ENCODE results near the gene PPP2R3A.
"Not testable (repeated sequence)": the region's sequence is repeated elsewhere in the genome, so short reads cannot be mapped to it uniquely, and the experiment has no call there.

PPP2R3A gene

GRCh38 chr3:136168236-136168635 lies 202.7 kb downstream of the PPP2R3A start:
- DNase-seq, result not testable (repeated sequence)

- no peak for DNase-seq
Measured at GRCh38 chr3:136171097-136171542, 205.6 kb downstream of the PPP2R3A start.

GRCh38 chr3:136173939-136174490 lies 208.5 kb downstream of the PPP2R3A start:
- DNase-seq, result no peak

GRCh38 chr3:136177876-136178275 lies 212.3 kb downstream of the PPP2R3A start:
- DNase-seq, result no peak

GRCh38 chr3:136181741-136182140 lies 216.2 kb downstream of the PPP2R3A start:
- DNase-seq, result no peak

- no peak for DNase-seq
Measured at GRCh38 chr3:136184703-136185102, 219.2 kb downstream of the PPP2R3A start.

- no peak for DNase-seq
Measured at GRCh38 chr3:136186344-136186743, 220.8 kb downstream of the PPP2R3A start.

GRCh38 chr3:136186846-136187245 lies 221.3 kb downstream of the PPP2R3A start:
- DNase-seq, result no peak

- no peak for DNase-seq
Measured at GRCh38 chr3:136187868-136188267, 222.3 kb downstream of the PPP2R3A start.

- no peak for DNase-seq
Measured at GRCh38 chr3:136189043-136189442, 223.5 kb downstream of the PPP2R3A start.

GRCh38 chr3:136189859-136190617 lies 224.5 kb downstream of the PPP2R3A start:
- no peak for DNase-seq

- not testable (repeated sequence) for DNase-seq
Measured at GRCh38 chr3:136192195-136192594, 226.7 kb downstream of the PPP2R3A start.

GRCh38 chr3:136192831-136193230 lies 227.3 kb downstream of the PPP2R3A start:
- no peak for DNase-seq

- DNase-seq, result no peak
Measured at GRCh38 chr3:136193278-136194054, 227.9 kb downstream of the PPP2R3A start.

- DNase-seq, result no peak
Measured at GRCh38 chr3:136194409-136195257, 229.1 kb downstream of the PPP2R3A start.

- no peak for DNase-seq
Measured at GRCh38 chr3:136195258-136196063, 229.9 kb downstream of the PPP2R3A start.

GRCh38 chr3:136196064-136196400 lies 230.5 kb downstream of the PPP2R3A start, which contains the start of gene MSL2:
MSL2 (minus strand) TSS chr3:136196335; CDS start chr3:136195113, 1,222 bp downstream.
- DNase-seq, result no peak

- DNase-seq, result peak; percentile 98
Measured at GRCh38 chr3:136196401-136197158, 231.1 kb downstream of the PPP2R3A start.

GRCh38 chr3:136197159-136197793 lies 231.7 kb downstream of the PPP2R3A start:
- peak; percentile 59 for DNase-seq

Measured in NCI-H1417 treated with DMSO at 0.1 percent for 48 hours (cell line).